NCI-H1436 (cell line): ENCODE data around the gene CDH8.

ENCODE experiments used
- DNase-seq: peaks from one replicate; lab custom pipeline; 2025; lab: John Stamatoyannopoulos, UW

Gene CDH8

GRCh38 chr16:61616088-61616487 is 420.1 kb downstream of the CDH8 start:
- DNase-seq: no peak

DNA sequence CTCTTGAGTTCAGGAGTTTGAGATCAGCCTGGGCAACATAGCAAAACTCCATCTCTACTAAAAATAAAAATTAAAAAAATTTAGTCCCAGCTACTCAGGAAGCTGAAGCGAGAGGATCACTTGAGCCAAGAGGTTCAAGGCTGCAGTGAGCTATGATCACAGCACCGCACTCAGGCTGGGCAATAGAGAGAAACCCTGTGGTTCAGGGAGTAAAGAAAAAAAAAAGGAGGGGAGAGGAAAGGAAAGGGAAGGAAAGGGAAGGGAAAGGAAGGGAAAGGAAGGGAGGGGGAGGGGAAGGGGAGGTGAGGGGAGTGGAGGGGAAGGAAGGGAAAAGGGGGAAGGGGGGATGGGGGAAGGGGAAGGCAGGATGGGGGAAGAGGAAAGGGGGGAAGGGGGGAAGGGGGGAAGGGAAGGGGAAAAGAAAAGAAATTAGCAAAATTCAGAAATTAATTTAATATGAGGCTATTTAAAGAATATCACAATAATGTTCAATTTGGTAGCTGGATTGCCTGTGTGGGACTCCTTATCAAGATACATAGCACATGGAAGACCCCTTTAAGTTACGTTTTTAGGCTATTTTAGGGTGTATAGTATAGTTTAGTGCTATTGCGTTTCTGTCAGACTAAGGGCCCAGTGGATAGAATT is 424.3 kb downstream of the CDH8 start:
- DNase-seq: no peak

DNA sequence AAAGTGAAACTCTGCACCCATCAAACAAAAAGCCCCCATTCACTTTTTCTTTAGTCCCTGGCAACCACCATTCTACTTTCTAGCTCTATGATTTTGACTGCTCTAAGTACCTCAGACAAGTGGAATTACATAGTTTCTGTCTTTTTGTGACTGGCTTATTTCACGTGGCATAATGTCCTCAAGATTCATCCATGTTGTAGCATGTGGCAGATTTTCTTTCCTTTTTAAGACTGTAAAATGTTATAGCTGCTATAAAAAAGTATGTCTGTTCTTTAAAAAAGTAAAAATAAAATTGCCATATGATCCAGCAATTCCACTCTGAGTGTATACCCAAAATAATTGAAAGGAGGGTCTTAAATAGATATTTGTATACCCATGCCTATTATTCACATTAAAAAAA is 429.7 kb downstream of the CDH8 start:
- DNase-seq: no peak
